Immature natural killer cell (primary cell): ENCODE results near the gene ARHGDIA. TPM values are rescaled to one million over a fixed set of nuclear protein-coding genes. Genes with fewer than 3 reads are reported as not detected.

Source experiments
- DNase-seq, 3 donors: peaks; one replicate each; pipeline ENCODE4 v3.0.0; 2022; ENCODE audit warnings: mixed read lengths in 1 of 3
- H3K27ac Mint-ChIP-seq, 6 donors: one replicate each; pipeline ENCODE4 v1.8.0; 2020; ENCODE audit warnings: mixed read lengths in 6 of 6, mild to moderate bottlenecking in 5 of 6, inconsistent platforms in 4 of 6, moderate library complexity in 3 of 6
- H3K27me3 Mint-ChIP-seq, 3 donors: one replicate each; pipeline ENCODE4 v1.8.0; 2020 to 2021; ENCODE audit warnings: low read depth in 3 of 3, mild to moderate bottlenecking in 3 of 3, mixed read lengths in 3 of 3, moderate library complexity in 3 of 3, inconsistent platforms in 1 of 3
- H3K36me3 Mint-ChIP-seq, 3 donors: one replicate each; pipeline ENCODE4 v1.8.0; 2020; ENCODE audit warnings: mixed read lengths in 3 of 3, inconsistent platforms in 2 of 3, mild to moderate bottlenecking in 2 of 3
- H3K4me1 Mint-ChIP-seq, 2 donors: one replicate each; pipeline ENCODE4 v1.8.0; 2020; ENCODE audit warnings: inconsistent platforms in 2 of 2, mild to moderate bottlenecking in 2 of 2, mixed read lengths in 2 of 2, moderate library complexity in 1 of 2
- H3K4me3 Mint-ChIP-seq, 5 donors: one replicate each; pipeline ENCODE4 v1.8.0; 2020; ENCODE audit warnings: mild to moderate bottlenecking in 5 of 5, mixed read lengths in 5 of 5, inconsistent platforms in 3 of 5, moderate library complexity in 3 of 5
- H3K9me3 Mint-ChIP-seq, 6 donors: one replicate each; pipeline ENCODE4 v1.8.0; 2020; ENCODE audit warnings: mild to moderate bottlenecking in 6 of 6, mixed read lengths in 6 of 6, inconsistent platforms in 4 of 6, moderate library complexity in 3 of 6
- polyA plus RNA-seq, 3 donors: library from polyadenylated mRNA; unstranded; fragments of 300-500 nt; fragmentation: Illumina TruSeq; gene quantifications; one replicate each; pipeline ENCODE4 v1.2.3, GENCODE V29; 2021

Gene ARHGDIA
- polyA plus RNA-seq, 3 donors from 2014 or later: 100 to 245 (median 133) TPM

DNA sequence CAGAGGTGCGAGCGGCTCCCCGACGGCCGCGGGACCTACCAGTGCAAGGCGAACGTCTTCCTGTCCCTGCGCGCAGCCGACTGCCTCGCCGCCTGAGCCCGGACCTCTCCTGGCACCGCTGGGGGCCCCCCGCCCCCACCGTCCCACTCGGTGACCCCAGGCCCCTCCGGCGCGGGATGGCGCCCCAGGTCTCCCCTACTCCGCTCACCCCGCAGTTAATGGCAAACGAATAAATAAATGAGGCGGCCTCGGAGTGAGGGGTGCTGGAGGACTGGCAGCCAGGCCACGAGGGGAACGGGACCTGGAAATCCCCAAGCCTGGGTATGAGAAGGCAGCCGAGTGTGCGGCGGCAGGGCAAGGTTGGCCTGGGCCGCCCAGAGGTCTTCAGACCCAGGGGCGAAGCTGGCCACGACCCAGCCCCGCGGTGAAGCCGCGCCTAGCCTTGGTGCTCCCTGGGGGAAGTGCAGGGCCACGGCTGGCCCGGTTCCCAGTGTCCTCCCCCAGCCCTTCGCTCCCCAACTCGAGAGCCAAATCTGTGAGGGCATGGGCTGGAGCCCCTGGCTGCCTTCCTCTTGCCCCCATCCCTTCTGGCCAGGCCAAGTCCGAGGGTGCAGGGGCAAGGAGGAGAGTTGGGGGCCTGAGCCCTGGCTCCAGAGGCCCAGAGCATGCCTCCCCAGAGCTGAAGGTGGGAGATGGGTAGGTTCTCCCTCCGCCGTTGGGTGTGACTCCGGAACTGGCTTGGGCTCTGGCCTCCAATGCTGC is 31.7 kb upstream of the ARHGDIA start:
- peaks cover 0 to 13% (median 8%) of the 10 kb centered on the region in 3 donors for H3K36me3 Mint-ChIP-seq
- peaks cover 2 to 6% of the 10 kb centered on the region in 2 donors for H3K4me1 Mint-ChIP-seq
- peaks cover 0 to 3% (median 0%) of the 10 kb centered on the region in 3 donors for H3K27me3 Mint-ChIP-seq
- no peak overlapping the region for H3K27ac Mint-ChIP-seq
- no peaks in the 10 kb centered on the region for H3K9me3 Mint-ChIP-seq
- no peak overlapping the region for H3K4me3 Mint-ChIP-seq
- no peak for DNase-seq

DNA sequence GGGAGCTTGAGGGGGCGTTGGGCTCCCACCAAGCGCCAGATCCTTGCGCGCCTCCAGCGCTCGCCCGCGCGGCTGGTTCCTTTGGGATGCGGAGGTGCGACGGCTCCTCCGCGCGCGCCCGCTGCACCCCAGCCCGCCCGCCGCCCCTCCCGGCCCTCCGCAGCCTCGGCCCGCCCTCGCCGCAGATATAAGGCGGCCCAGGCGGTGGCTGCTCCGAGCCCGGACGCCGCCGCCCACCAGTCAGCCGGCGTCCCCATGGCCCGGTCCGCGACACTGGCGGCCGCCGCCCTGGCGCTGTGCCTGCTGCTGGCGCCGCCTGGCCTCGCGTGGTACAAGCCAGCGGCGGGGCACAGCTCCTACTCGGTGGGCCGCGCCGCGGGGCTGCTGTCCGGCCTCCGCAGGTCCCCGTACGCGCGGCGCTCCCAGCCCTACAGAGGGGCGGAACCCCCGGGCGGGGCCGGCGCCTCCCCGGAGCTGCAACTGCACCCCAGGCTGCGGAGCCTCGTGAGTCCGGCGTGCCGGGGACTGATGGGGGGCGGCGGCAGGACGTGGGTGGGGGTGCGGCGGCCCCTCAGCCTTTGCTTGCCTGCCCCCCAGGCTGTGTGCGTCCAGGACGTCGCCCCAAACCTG is 31.0 kb upstream of the ARHGDIA start, which contains the start of gene NPB:
NPB (plus strand) TSS at position 216 of the 630 bp plus-strand sequence; CDS start at position 256, 40 bp downstream.
- Mint-ChIP-seq H3K4me1 (peaks cover 2 to 6% of the 10 kb centered on the region in 2 donors), H3K36me3 (peaks cover 0 to 13% (median 8%) of the 10 kb centered on the region in 3 donors), H3K27ac (no peak within 1 kb of the TSS), H3K9me3 (no peaks in the 10 kb centered on the region), H3K4me3 (peak within 1 kb of the TSS in 3 of 5 donors; percentile 17 to 33 (median 29)), H3K27me3 (peaks cover 0 to 3% (median 0%) of the 10 kb centered on the region in 3 donors)
- peak in 2 of 3 donors; percentile 21 to 22 for DNase-seq

DNA sequence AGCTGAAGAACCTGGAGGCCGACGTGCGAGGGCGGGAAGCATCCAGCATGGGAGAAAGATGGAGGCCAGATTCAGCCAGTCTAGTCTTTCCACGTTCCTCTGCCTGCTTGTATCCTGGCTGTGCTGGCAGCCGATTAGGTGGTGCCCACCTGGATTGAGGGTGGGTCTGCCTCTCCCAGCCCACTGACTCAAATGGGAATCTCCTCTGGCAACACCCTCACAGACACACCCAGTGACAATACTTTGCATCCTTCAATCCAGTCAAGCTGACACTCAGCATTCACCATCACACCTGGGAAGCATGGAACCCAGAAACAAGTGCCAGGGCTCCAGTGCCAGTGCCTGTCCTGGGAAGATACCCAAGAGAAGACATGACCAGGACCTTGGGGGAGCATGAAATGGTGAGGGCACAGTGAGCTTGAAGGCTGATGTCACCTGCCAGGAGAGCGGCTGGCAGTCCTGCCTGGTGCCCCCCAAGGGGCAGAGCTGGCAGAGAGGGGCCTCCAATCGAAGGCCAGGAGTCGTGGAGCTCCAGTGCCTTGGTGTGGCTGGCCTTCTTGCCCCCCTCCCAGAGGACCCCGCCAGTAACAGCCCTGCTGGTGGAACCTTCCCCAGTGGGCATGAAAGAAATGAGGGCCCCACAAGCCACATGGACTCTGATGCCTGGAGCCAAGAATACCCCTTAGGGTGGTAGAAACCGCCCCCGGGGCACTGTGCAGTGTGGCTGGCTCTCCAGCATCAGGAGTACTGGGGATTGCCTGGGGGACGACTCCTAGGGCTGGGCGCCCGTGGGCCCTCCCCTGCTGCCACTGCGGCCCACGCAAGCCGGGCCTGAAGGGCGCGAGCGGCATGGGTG is 30.3 kb upstream of the ARHGDIA start:
- Mint-ChIP-seq H3K27ac (no peak overlapping the region), H3K27me3 (peaks cover 0 to 3% (median 0%) of the 10 kb centered on the region in 3 donors), H3K9me3 (no peaks in the 10 kb centered on the region), H3K4me3 (peak overlapping the region in 4 of 5 donors; percentile 17 to 77 (median 54)), H3K36me3 (peaks cover 0 to 13% (median 8%) of the 10 kb centered on the region in 3 donors), H3K4me1 (peaks cover 2 to 6% of the 10 kb centered on the region in 2 donors)
- DNase-seq: no peak

DNA sequence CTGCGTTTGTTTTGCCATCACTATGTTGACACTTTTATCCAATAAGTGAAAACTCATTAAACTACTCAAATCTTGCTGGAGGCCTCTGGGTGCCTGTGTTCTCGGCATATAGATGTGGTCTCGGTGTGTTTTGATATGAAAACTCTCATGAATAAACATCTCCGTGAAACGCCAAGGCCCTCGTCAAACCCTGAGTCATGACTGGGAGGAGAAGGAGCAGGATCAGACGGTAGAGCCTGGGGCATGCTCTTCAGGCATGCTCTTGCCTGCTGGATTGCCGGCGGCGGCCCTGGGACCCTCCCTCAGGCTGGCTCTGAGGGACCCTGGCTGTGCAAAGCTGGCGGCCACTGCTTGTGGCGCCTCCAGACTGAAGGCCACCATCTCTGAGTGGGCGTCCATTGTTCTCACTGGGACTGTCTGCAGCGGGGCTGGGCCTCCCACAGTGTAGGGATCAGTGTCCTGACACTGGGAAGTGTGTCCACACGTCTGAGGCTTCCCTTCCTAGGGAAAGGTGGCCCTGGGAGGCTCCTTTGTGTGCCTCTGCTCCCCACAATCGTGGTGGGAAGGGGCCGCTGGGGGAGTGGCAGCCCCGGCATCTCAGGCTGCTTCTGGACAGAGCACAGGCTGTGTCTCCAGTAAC is 29.2 kb upstream of the ARHGDIA start:
- Mint-ChIP-seq H3K4me1 (peaks cover 2 to 6% of the 10 kb centered on the region in 2 donors), H3K4me3 (no peak overlapping the region), H3K27ac (no peak overlapping the region), H3K27me3 (peaks cover 0 to 3% (median 0%) of the 10 kb centered on the region in 3 donors), H3K9me3 (no peaks in the 10 kb centered on the region), H3K36me3 (peaks cover 0 to 16% (median 8%) of the 10 kb centered on the region in 3 donors)
- DNase-seq: no peak

DNA sequence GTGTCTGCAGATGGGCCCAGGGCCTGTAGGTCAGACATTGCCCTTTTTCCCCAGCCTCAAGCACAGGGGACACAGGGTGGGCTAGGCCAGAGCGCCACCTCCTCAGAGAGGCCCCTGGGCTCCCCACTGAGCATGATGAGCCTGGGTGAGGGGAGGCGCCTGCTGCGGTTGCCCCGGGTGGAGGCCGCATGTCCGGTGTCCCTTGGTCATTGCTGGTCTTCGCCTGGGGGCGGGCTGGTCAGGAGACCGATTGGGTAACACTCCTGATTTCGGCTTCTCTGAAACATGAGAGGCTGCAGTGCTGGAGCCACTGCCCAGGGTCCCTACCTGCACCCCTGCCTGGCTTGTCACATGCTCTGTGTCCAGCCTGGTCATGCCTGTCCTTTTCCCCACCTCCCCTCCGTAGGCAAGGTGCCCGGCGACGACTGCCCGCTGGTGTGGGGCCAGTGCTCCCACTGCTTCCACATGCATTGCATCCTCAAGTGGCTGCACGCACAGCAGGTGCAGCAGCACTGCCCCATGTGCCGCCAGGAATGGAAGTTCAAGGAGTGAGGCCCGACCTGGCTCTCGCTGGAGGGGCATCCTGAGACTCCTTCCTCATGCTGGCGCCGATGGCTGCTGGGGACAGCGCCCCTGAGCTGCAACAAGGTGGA is 28.5 kb upstream of the ARHGDIA start:
- peaks cover 2 to 6% of the 10 kb centered on the region in 2 donors for H3K4me1 Mint-ChIP-seq
- DNase-seq: no peak
- H3K4me3 Mint-ChIP-seq: no peak overlapping the region
- H3K27ac Mint-ChIP-seq: no peak overlapping the region
- H3K36me3 Mint-ChIP-seq: peaks cover 0 to 18% (median 8%) of the 10 kb centered on the region in 3 donors
- H3K9me3 Mint-ChIP-seq: no peaks in the 10 kb centered on the region
- peaks cover 0 to 3% (median 0%) of the 10 kb centered on the region in 3 donors for H3K27me3 Mint-ChIP-seq

DNA sequence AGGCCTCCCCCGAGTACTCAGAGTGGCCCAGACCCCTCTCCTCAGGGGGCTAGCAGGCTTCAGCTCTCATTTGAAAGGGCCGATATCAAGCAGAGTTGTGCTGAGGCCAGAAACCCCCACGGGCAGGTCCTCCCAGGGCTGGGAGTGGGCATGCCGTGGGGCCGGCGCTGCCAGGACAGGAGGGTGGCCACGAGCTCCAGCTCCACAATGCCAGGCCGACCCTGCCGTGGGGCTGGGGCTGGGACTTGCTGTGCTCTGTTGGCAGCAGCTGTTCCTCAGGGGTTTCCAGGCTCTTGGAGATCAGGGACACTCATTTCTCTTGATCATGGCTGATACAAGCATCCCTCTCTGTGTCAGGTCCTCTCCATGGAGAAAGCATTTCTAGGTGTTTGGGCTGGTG is 27.7 kb upstream of the ARHGDIA start:
- H3K9me3 Mint-ChIP-seq: no peaks in the 10 kb centered on the region
- DNase-seq: no peak
- H3K27ac Mint-ChIP-seq: no peak overlapping the region
- H3K4me1 Mint-ChIP-seq: peaks cover 2 to 6% of the 10 kb centered on the region in 2 donors
- peaks cover 0 to 3% (median 0%) of the 10 kb centered on the region in 3 donors for H3K27me3 Mint-ChIP-seq
- no peak overlapping the region for H3K4me3 Mint-ChIP-seq
- H3K36me3 Mint-ChIP-seq: peaks cover 0 to 18% (median 8%) of the 10 kb centered on the region in 3 donors

DNA sequence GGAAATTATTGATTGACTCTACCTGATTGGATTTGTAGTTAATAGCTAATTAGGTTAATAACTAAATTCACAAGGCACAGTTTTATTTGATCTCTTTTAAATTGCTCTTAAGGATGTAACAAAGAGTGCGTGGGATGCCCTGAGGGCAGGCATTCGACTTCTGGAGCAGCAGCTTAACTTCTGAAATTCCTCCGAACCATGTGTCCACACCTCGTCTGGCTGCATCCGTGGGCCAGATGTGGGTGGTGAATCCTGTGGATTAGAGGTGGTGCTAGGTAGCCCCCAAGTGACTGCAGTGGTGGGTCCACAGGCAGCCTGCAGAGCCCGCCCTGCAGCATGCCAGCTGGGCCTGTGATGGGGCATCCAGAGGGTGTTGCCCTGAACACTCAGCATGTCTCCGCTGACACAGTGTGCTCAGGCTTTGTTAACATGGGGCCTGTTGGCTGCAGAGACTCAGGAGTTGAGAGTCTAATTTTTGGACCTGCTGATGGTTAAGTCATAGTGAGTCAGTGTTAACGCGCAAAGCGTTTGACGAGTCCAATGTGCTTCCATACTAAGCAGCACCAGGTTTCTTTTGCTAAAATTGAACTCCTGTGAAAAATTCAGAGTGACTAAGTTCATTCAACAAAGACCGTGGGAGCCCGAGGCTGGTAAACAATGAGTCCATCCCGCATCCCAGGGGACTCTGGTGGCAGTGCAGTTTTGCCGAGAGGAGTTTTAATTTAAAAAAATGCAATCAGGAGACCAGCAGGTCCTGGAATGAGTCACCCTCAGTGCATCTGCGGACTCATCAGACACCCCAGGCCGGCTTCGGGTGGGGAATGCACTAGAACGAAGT is 27.1 kb upstream of the ARHGDIA start:
- Mint-ChIP-seq H3K4me3 (no peak overlapping the region), H3K36me3 (peaks cover 0 to 18% (median 8%) of the 10 kb centered on the region in 3 donors), H3K4me1 (peaks cover 2 to 6% of the 10 kb centered on the region in 2 donors), H3K27ac (no peak overlapping the region), H3K9me3 (no peaks in the 10 kb centered on the region), H3K27me3 (peaks cover 0 to 3% (median 0%) of the 10 kb centered on the region in 3 donors)
- DNase-seq: no peak

DNA sequence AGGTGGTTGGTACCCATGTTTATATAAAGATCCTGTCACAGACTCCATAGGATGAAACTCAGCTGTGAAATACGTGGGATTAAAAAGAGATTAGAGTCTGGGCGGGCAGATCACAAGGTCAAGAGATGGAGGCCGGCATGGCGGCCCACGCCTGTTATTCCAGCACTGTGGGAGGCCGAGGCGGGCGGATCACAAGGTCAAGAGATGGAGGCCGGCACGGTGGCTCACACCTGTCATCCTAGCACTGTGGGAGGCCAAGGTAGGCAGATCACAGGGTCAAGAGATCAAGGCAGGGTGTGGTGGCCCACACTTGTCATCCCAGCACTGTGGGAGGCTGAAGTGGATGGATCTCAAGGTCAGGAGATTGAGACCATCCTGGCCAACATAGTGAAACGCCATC is 24.3 kb upstream of the ARHGDIA start:
- peaks cover 1 to 6% of the 10 kb centered on the region in 2 donors for H3K4me1 Mint-ChIP-seq
- no peaks in the 10 kb centered on the region for H3K9me3 Mint-ChIP-seq
- peaks cover 0 to 11% (median 4%) of the 10 kb centered on the region in 3 donors for H3K36me3 Mint-ChIP-seq
- H3K27me3 Mint-ChIP-seq: peaks cover 0 to 10% (median 6%) of the 10 kb centered on the region in 3 donors
- DNase-seq: no peak
- no peak overlapping the region for H3K27ac Mint-ChIP-seq
- H3K4me3 Mint-ChIP-seq: no peak overlapping the region

DNA sequence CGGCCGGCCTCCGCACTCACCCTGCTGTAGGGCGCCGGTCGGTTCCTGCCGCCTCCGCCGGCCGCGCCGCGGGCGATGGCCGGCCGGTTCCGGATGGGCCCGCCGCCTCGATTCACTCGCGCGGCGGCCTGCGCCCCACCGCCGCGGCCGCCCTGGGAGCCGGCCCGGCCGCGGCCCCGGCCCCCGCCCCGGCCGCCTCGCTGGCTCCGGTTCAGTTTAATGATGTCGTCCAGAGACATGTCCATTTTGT is 20.1 kb upstream of the ARHGDIA start:
- no peak for DNase-seq
- Mint-ChIP-seq H3K36me3 (peaks cover 4 to 28% (median 14%) of the 10 kb centered on the region in 3 donors), H3K4me3 (peak overlapping the region; percentile 90 to 97 (median 94)), H3K27me3 (peaks cover 0 to 14% (median 6%) of the 10 kb centered on the region in 3 donors), H3K4me1 (peaks cover 22 to 24% of the 10 kb centered on the region in 2 donors), H3K27ac (peak overlapping the region; percentile 90 to 98 (median 96)), H3K9me3 (no peaks in the 10 kb centered on the region)

DNA sequence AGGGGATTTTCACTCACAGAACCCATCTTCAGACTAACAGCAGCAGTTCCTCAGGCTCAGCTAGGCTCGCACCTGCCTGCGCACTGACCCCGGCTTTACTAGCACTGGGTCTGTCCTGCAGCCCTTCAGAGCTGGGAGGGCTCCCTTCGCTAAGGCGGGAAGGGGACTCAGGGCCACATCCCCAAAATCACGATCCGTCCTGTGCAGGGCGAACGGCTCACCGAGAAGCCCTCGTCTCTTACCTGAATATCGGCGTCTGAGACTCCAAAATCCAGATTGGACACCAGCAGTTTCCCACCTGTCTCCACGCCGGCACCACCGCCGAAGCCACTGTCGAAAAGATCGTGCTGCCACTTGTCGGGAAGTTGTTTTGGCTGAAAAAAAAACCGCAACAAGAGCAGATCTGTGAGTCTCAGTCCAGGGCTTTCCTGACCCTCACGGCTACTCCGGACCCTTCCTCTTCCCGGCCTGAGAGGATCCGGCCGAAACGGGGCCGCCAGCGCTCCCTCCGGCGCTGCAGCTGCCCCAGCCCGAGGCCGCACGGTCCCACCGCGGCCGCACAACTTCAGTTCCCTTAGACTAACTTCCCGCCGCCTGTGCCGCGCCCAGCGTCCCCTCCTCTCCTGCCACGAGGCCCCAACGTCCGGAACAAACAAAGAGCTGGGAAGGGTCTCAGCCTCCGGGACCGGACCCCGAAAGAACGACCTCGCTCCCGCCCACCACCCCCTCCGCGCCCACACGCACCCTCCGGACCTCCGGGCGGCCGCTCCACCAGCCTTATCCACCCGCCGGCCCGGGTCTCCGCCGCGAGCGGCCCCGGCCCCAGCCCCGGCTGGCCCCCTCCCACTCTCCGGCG is 19.5 kb upstream of the ARHGDIA start:
- DNase-seq: no peak
- H3K27ac Mint-ChIP-seq: peak overlapping the region; percentile 79 to 97 (median 90)
- peaks cover 4 to 30% (median 14%) of the 10 kb centered on the region in 3 donors for H3K36me3 Mint-ChIP-seq
- H3K4me1 Mint-ChIP-seq: peaks cover 22 to 24% of the 10 kb centered on the region in 2 donors
- H3K27me3 Mint-ChIP-seq: peaks cover 1 to 14% (median 6%) of the 10 kb centered on the region in 3 donors
- peak overlapping the region; percentile 80 to 87 (median 82) for H3K4me3 Mint-ChIP-seq
- no peaks in the 10 kb centered on the region for H3K9me3 Mint-ChIP-seq

DNA sequence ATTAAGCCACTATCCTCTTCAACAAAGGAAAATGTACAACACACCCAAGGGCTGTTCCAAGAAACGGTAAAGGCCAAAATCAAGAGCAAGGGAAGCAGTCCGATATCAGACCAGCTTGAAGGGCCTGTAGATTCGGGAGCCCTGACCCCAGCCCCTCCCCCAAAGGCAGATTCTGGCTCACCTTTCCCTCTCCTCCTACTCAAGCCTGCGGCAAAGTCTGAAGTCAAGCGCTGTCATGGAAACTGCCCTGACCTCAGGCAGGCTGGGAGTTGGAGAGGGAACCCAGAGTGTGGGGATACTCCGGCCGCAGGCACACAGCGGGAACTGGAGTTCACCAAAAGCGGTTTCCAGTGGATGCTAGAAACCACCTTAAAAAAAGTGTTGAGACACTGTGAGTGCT is 18.5 kb upstream of the ARHGDIA start:
- DNase-seq: no peak
- H3K27me3 Mint-ChIP-seq: peaks cover 6 to 17% (median 6%) of the 10 kb centered on the region in 3 donors
- peaks cover 4 to 30% (median 14%) of the 10 kb centered on the region in 3 donors for H3K36me3 Mint-ChIP-seq
- H3K9me3 Mint-ChIP-seq: no peaks in the 10 kb centered on the region
- H3K4me3 Mint-ChIP-seq: peak overlapping the region; percentile 66 to 87 (median 82)
- peaks cover 22 to 24% of the 10 kb centered on the region in 2 donors for H3K4me1 Mint-ChIP-seq
- peak overlapping the region; percentile 50 to 92 (median 86) for H3K27ac Mint-ChIP-seq
